CD1c-positive myeloid dendritic cell (primary cell): ENCODE results near the gene MAP3K8.
"Not testable (repeated sequence)": the region's sequence is repeated elsewhere in the genome, so short reads cannot be mapped to it uniquely, and the experiment has no call there.

Experiments
- DNase-seq: peaks from one replicate; pipeline ENCODE4 v3.0.0-alpha.2; 2016; ENCODE audit errors: extremely low spot score

The MAP3K8 gene

GRCh38 chr10:30447125-30447799, 13.3 kb downstream of the MAP3K8 start:
- no peak for DNase-seq

GRCh38 chr10:30448092-30448491, 14.1 kb downstream of the MAP3K8 start:
- peak; percentile 51 for DNase-seq

- DNase-seq, result no peak
Measured at GRCh38 chr10:30453764-30454527, 20.0 kb downstream of the MAP3K8 start.

GRCh38 chr10:30454744-30455510, 20.9 kb downstream of the MAP3K8 start:
- DNase-seq, result peak; percentile 69

GRCh38 chr10:30455816-30456215, 21.8 kb downstream of the MAP3K8 start:
- no peak for DNase-seq

GRCh38 chr10:30456266-30456665, 22.3 kb downstream of the MAP3K8 start:
- peak; percentile 45 for DNase-seq

- DNase-seq, result peak; percentile 91
Measured at GRCh38 chr10:30459283-30459682, 25.3 kb downstream of the MAP3K8 start.

GRCh38 chr10:30460121-30460520, 26.1 kb downstream of the MAP3K8 start:
- no peak for DNase-seq

GRCh38 chr10:30462513-30462912, 28.5 kb downstream of the MAP3K8 start:
- no peak for DNase-seq

- DNase-seq, result no peak
Measured at GRCh38 chr10:30463944-30464451, 30.0 kb downstream of the MAP3K8 start.

- no peak for DNase-seq
Measured at GRCh38 chr10:30464675-30465074, 30.7 kb downstream of the MAP3K8 start.

- DNase-seq, result no peak
Measured at GRCh38 chr10:30466445-30466844, 32.5 kb downstream of the MAP3K8 start.

GRCh38 chr10:30467651-30468338, 33.8 kb downstream of the MAP3K8 start:
- peak; percentile 82 for DNase-seq

GRCh38 chr10:30472414-30473155, 38.6 kb downstream of the MAP3K8 start:
- DNase-seq, result no peak

GRCh38 chr10:30475515-30475914, 41.5 kb downstream of the MAP3K8 start:
- DNase-seq, result not testable (repeated sequence)

- DNase-seq, result no peak
Measured at GRCh38 chr10:30476511-30477155, 42.6 kb downstream of the MAP3K8 start.

- DNase-seq, result not testable (repeated sequence)
Measured at GRCh38 chr10:30479513-30479912, 45.5 kb downstream of the MAP3K8 start.

GRCh38 chr10:30481603-30482002, 47.6 kb downstream of the MAP3K8 start:
- no peak for DNase-seq

- DNase-seq, result peak; percentile 68
Measured at GRCh38 chr10:30488316-30488715, 54.3 kb downstream of the MAP3K8 start.

GRCh38 chr10:30489346-30489745, 55.4 kb downstream of the MAP3K8 start:
- DNase-seq, result no peak
